ENCODE measurements around the gene ENOX2. TPM values are rescaled to one million over a fixed set of nuclear protein-coding genes. Genes with fewer than 3 reads are reported as not detected.
"Not testable (repeated sequence)": the region's sequence is repeated elsewhere in the genome, so short reads cannot be mapped to it uniquely, and the experiment has no call there.

ENOX2 gene
- polyA plus RNA-seq, 3 donors = 13.8 to 16.1 (median 15.5) TPM

DNA sequence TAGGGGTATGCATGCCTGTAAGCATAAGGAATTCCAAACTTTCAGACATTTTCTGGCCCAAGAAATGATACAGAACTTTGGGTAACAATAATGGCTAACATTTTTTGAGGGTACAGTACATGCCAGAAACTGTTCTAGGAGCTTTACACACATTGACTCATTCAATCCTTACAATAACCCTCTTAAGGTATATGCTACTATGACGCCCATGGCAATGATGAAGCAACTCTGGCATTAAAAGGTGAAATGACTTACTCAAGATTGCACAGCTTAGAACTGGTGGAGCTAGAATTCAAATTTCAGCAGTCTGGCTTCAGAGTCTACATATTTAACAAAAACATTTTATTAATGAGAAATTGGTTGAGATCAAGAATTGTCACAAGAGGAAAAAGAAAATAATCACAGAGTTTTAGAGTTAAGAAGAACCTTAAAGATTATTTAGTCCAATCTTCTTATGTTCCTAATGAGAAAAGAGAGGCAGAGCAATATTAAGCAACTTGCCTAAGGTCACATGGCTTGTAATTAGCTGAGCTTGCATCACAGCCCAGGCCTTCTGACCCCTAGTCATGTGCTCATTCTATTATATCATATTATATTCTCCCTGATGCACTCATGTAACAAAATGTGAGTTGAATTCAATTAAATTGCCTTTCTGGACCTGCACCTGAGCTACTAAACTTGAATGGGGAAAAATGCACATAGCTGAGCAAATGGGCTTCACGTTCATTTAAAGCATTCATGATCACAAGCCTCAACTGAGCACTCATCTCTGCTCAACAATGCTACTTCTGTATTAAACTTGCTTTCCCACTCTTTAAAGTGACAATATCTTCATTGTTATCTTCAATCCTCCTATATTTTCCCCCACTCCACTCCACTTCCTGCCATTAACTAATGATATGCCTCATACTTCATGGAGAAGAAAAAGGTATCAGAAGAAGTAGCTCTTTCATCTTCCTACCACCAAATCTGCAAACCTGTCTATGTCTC, 73.2 kb downstream of the ENOX2 start:
- DNase-seq = no peak

DNA sequence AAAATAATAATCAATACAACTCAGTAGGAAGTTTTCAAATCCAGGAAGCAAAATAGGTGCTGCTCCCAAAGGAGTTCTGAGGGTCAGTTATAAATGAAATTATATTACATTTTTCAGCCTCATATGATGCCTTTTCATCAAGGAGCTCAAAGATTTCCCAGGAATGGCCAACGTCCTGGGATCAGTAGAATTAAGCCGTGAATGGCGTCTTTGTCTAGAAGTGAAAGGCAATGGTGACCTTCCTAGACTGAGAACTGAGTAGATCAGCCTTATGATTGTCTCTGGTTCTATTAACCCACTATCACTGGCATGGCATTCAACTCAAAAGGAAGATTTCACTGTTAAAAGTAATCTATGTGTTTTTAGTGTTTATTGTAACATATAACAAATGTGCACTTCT, 74.4 kb downstream of the ENOX2 start:
- DNase-seq = no peak

DNA sequence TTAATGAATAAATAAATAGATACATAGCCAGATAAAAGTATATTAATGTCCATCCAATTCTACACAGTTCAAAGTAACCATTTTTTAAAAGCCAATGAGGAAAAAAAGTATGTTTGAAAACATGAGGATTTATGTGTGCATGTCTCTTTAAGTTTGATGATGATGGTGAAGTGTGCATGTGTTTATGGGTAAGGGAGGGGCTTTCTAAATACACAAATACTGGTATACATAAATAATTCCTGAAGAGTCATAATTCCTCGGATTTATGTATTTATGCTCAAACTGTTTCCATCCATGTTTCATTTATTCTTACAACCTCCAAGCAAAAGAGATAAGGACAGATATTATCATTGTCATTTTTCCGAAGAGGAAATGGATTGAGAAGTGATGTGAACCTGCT, 75.4 kb downstream of the ENOX2 start:
- DNase-seq = no peak

DNA sequence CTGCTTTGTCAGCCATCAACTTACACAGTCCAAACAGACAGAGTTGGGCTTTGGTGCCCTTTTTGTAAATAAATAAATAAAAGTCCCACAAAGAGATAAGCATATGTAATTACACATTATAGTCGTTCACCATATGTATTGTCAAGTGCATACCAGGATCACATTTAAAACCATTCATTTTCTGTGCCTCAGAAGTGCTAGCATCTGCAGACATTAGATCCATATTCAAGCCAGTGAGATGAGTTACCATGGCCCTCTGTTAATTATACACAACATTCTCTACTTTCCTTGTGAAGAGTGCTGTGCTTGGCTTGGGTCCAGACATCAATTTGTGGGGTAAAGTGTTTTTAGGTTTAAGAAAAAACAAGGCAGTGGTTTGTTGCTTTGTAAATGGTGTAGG, 76.8 kb downstream of the ENOX2 start:
- no peak for DNase-seq

DNA sequence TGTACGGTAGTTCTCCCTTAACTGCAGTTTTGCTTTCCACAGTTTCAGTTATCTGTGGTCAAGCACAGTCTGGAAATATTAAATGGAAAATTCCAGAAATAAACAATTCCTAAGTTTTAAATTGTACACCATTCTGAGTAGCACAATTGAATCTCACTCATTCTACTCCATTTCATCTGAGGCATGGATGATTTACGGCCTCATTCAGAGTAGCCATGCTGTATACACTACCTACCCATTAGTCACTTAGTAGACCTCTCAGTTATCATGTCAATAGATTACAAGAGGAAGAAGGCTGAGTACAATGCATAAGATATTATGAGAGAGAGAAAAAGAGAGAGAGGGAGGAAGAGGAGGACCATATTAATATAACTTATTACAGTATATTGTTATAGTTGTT, 77.5 kb downstream of the ENOX2 start:
- no peak for DNase-seq

DNA sequence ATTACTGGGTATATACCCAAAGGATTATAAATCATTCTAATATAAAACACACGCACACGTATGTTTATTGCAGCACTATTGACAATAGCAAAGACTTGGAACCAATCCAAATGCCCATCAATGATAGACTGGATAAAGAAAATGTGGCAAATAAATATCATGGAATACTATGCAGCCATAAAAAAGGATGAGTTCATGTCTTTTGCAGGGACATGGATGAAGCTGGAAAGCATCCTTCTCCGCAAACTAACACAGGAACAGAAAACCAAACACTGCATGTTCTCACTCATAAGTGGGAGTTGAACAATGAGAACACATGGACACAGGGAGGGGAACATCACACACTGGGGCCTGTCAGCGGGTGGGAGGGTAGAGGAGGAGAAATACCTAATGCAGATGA, 83.6 kb downstream of the ENOX2 start:
- not testable (repeated sequence) for DNase-seq

DNA sequence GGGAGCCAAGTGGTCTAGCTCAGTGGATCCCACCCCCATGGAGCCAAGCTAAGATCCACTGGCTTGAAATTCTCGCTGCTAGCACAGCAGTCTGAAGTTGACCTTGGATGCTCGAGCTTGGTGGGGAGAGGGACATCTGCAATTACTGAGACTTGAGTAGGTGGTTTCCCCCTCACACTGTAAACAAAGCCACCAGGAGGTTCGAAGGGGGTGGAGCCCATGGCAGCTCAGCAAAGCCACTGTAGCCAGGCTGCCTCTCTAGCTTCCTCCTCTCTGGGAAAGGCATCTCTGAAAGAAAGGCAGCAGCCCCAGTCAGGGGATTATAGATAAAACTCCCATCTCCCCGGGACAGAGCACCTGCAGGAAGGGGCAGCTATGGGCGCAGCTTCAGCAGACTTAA, 89.1 kb downstream of the ENOX2 start:
- DNase-seq = not testable (repeated sequence)

DNA sequence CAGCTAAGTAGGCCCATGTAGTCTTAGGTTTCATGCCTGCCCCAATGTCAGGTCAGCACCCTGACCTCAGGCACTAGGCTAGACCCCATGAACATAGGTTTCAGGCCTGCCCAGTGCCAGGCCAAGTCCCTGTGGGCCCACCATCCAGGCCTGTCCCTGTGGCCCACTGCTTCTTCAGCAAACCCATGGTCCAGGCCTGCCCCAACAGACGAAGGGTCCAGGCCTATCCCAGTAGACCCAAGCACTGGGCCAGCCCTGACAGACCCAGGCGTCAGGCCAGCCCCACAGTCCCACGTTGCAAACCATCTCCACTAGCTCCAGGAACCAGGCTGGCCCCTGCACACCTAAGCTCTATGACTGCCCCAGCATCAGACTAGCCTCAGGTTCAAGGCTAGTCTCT, 92.4 kb downstream of the ENOX2 start:
- DNase-seq = no peak

DNA sequence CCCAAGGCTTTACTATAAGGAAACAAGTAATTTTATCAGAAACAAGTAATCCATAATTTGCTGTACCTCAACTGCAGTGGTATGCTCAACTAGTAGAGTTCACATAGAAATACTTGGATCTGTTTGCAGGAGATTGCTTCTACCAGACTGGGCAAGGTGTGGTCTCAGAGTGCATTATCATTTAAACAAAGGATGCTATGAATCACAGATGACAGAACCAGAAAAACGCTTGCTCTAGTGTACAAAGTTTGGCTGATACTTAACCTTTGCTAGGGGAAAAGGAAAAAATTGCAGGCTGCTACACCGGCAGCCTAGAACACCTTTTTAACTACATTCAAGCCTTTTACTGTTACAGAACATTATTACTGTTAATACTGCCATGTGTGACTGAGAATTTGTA, 97.1 kb downstream of the ENOX2 start:
- no peak for DNase-seq

DNA sequence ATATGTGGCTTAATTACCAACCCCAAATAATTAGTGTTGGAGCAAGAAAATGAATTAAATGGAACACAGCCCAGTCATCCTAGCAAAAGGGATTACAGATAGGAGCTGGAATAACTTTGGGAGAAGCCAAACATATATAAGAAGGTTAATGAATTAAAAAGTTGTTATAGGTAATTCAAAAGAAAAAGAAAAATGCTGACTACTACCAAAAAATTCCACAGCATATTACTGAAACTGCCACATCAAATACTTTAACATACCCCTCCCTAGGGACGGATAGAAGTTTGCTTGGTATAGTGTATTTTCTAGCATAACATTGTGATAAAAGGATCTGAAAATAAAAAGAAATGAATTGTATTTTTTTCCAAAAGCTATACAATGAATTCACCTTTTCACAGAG, 99.5 kb downstream of the ENOX2 start:
- no peak for DNase-seq

DNA sequence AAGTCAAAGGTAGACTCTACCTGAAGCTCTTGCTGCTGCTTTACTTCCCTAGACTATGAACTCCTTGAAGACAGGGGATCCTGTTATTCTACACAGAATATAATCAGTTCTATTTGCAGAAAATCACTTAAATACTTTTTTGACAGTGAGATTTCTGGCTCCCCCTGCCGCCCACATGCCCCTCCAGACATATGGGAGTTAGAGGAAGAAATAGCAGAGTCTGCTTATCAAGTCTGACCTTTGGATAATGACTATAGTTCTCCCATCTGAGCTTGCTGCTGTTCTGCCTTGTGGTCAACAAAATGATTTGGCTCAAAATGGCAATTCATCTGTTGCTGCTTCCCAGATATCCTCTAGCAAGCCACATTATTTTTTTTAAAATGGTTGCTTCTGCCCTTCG, 101.1 kb downstream of the ENOX2 start:
- DNase-seq = no peak

DNA sequence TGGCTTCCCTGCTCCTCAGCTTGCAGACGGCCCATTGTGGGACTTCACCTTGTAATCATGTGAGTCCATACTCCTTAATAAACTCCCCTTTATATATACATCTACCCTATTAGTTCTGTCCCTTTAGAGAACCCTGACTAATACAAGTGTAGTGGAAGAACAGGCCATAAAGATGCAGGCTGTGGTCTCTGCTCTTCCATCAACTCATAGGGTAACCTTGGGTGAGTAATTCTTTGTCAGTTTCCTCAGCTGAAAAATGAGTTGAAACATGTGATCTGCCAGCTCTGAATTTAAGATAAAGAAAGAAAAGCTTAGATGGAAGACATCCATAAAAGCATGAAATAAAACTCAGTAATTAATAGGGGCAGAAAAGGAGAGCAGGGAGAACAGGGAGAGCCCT, 103.6 kb downstream of the ENOX2 start:
- no peak for DNase-seq

DNA sequence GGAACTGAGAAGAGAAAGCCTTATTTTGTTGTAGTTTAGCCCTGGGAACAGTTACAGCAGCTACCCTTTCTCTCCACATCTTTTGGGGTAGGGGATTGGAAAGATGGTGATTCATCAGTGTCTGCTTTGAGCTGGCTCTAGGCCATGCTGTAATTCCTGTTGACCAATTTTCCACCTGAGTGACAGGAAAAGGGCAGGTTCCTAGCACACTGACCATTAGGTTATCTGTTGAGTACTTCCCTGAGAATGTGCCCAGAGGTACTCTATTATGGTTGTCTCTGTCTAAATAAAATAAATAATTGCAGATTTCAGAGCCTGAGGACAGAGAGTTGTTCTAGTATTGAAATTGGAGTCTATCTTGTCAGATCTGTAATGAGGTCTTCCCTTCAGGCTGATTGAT, 109.0 kb downstream of the ENOX2 start:
- DNase-seq = no peak

DNA sequence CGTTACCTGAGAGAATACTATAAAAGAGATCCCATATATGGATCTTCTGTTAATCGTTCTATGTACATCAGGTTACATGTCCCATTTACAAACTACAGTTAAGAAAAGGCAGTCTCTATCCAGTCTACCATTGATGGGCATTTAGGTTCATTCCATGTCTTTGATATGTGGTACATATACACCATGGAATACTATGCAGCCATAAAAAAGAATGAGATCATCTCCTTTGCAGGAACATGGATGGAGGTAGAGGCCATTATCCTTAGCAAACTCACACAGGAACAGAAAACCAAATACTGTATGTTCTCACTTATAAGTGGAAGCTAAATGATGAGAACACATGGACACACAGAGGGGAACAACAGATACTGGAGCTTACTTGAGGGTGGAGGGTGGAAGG, 111.1 kb downstream of the ENOX2 start:
- DNase-seq = not testable (repeated sequence)

DNA sequence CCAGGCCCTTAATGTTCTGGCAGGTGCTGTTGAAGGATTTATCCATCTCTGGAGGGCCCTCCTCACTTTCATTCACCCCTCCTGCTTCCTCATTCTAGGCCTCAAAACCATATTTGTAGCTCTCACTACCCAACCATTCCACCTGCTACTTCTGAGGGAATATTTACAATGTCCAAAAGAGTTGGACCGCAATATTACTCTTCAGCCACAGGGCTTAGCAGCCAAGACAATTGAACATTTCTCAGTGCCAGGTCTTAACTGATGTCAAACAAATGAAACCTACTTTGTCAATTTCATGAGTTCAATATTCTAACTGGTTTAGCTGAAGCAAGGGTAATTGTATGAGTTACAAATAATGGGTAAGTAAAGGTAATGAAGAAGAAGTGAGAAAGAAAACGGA, 113.2 kb downstream of the ENOX2 start:
- DNase-seq = no peak

DNA sequence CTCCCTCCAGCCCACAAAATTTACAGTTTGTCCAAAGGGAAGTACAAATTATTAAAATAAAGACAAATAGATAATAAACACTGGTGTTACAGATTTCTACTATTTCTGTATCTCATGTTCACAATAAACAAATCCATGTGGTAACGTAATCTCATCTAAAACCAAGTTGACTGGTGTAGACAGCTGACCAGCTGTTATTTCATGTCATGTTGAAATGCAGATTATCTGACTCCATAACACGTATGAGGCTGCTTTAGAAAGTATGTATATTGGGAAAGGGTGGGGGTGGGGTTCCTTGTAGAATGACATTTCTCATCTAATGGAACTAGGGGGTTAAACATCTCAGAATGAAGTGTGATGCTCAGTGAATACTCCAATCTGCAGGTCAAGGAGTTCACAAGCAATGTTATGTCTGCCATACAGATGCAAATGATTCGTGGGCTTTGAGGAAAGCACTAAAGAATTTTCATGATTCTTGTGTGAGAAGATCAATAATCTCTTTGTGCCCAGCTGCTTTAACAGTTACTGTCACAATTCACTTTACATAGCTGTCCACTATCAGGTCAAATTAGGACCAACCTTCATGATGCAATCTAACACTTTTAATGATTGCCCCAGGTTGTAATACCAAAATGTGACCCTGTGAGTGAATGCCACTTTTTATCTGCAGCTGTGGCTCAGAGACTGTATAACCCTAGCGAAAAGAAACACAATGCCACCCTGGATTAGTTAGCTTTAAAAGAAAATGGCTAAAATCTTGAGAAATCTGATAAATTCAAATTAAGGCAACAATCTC, 114.0 kb downstream of the ENOX2 start:
- no peak for DNase-seq

DNA sequence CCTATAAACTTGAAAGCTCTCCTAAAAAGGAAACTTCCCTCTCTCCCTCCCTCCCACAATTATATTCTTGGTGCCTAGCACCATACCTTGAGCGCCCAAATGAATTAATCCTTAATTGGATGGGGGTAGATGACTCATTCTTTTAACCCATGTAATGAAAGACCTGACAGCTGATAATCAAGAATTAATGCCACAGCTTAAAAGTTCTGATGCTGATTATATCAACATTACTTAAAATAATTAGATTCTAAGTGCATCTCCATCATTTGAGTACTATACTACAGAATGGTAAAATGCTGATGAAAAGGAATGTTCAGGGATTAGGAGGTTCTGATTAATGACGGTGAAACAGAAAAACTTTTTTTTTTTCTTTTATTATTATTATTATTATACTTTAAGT, 117.0 kb downstream of the ENOX2 start:
- DNase-seq = no peak

DNA sequence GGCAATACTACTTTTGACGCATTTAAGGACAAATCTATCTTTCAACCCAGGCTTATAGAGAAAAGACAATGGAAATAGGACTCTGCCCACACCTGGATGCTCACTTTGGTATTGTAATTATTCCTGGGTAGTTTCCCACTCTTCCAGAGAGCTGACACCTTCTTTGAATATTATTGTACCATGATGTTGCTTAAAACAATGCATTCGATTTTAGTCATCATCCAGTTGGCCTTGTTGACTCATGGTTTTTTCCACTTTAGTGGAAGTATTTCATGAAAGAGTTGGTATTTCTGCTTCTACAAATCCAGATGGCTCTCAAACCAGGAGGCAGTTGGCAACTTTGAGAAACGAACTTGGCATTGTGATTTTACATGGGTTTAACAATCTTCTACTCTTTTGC, 124.2 kb downstream of the ENOX2 start:
- no peak for DNase-seq

DNA sequence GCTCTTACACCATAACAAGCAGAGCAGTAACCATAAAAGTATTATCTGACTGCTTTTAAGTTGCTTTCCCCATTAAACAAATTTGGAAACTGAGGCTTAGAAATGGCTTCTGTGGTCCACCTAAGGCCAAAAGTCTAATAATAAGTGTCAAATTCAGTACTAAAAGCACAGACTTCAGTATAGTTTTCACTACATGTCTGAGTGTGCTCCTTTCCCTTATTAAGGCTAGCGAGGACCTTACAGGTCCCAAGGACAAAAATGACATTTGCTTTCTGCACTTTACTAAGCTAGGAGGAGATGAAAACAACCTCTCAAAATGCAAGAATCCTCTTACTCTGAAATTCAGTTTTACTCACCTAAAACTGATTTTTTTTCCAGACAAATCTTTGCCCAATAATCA, 127.2 kb downstream of the ENOX2 start:
- DNase-seq = no peak

DNA sequence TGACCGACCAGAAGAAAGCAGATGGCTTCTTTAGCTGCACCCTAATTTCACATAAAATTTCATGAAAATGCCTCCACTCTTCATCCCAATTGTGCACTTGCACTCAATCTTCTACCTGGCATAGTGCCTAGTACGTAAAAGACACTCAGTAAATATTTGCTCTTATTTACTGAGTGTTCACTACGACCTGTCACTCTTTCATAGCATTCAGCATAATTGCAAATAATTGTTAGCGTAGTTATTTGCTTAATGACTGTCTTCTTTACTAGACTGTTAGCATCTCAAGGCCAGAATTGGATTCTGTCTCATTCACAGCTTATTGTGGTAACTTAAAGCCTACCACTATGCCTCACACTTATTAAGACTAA, 130.2 kb downstream of the ENOX2 start:
- no peak for DNase-seq

DNA sequence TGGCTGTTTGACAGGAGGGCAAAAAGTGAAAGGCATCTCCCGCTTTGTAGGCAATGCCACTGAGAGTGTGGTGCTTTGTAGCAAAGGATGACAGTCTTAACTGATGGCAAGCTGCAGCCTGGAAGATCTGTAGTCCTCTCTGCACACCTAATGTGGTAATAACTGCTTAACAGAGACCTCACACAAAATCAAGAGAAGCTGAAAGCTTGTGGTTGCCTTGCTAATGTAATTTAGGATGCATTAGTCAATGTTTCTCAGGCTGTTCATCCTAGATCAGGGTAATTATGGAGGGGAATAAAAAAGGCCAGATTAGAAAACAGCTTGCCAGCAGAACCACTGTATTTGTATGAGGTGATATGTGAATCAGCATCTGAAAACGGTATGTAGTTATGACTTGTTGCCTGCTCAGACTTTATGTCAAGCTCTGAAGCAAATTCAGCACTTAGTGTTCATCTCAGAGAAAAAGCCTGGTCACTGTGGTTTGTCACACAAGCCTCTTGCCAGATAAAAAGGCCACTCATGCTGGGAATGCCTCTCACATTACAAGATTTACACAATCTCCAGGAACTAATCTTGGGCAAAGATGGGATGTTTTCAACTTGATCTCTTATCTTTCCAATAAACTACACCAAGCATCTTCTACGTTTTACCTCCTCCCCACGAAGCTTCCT, 130.8 kb downstream of the ENOX2 start:
- DNase-seq = no peak

DNA sequence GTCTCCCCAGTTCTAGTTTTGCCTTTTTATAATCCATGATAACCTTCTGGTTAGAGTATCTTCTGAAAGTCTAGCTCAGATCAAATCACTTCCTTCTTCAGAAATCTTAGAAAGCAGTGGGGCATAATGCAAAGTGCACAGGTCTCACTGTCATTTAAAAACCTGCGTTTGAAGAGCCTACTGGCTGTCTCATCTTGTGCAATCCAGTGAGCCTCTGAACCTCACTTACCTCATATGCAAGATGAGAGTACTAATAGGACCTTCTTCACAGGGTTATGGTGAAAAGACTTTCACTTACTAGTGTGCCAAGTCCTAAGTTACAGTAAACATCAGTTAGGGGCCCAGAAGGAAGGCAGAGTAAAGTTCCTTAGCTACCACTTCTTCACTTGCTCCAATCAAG, 131.4 kb downstream of the ENOX2 start:
- no peak for DNase-seq

DNA sequence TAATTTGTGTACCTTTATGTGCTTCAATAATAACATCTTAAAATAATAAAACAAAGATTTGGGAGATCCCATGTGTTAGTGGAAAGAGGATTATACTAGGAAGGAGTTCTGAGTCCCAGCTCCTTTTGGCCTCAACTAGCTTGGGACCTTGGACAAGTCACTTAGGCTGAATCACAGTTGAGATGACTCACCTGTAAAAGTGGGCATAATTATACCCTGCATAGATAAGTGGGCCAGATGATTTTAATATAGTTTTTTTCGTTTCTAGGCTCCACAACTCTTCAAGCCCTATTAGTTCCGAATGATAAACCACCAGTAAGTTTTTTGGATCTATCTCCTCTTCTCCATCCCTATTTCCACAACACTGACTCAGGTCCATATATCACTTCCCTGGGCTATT, 131.8 kb downstream of the ENOX2 start:
- DNase-seq = no peak
